Tibial nerve (tissue), 3 donors: ENCODE measurements around the gene COL6A3.

ENCODE experiments used
- POLR2A ChIP-seq, 2 donors: fragments of 450-650 bp; IDR thresholded peaks; one replicate each; pipeline ENCODE4 v1.6.1; 2017; ENCODE audit warnings: antibody characterized with exemption in 2 of 2, mild to moderate bottlenecking in 2 of 2, moderate library complexity in 2 of 2
- TF ChIP-seq, protein P1 (sequence below), 5 experiments: fragments of 200-600 bp in 3 of 5; fragments of 450-650 bp in 2 of 5; sonication (generic) in 3 of 5; IDR thresholded peaks; one replicate each; pipeline ENCODE4 v1.5.1; 2016 to 2019; ENCODE audit warnings: antibody characterized with exemption in 5 of 5, mild to moderate bottlenecking in 3 of 5, moderate library complexity in 2 of 5

GRCh38 chr2:237435844-237436587 is 22.1 kb upstream of the COL6A3 start:
- TF ChIP-seq, protein P1, sequence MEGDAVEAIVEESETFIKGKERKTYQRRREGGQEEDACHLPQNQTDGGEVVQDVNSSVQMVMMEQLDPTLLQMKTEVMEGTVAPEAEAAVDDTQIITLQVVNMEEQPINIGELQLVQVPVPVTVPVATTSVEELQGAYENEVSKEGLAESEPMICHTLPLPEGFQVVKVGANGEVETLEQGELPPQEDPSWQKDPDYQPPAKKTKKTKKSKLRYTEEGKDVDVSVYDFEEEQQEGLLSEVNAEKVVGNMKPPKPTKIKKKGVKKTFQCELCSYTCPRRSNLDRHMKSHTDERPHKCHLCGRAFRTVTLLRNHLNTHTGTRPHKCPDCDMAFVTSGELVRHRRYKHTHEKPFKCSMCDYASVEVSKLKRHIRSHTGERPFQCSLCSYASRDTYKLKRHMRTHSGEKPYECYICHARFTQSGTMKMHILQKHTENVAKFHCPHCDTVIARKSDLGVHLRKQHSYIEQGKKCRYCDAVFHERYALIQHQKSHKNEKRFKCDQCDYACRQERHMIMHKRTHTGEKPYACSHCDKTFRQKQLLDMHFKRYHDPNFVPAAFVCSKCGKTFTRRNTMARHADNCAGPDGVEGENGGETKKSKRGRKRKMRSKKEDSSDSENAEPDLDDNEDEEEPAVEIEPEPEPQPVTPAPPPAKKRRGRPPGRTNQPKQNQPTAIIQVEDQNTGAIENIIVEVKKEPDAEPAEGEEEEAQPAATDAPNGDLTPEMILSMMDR (IDR thresholded peaks at IDR 0.05): no peak
- TF ChIP-seq POLR2A (IDR thresholded peaks at IDR 0.05): no peak
